Esophagus (tissue), 2 donors: ENCODE data around the gene LYRM2. TPM values are rescaled to one million over a fixed set of nuclear protein-coding genes. Genes with fewer than 3 reads are reported as not detected.

Experiments used
- H3K27ac ChIP-seq, 2 donors: one replicate each; pipeline ENCODE4 v1.5.1; 2013; ENCODE audit warnings: low read depth in 2 of 2, mild to moderate bottlenecking in 2 of 2, inconsistent platforms in 1 of 2, low read length in 1 of 2, moderate library complexity in 1 of 2
- H3K27me3 ChIP-seq, 2 donors: one replicate each; pipeline ENCODE4 v1.6.1; 2013; ENCODE audit warnings: low read length in 2 of 2, control low read depth in 1 of 2, mild to moderate bottlenecking in 1 of 2; ENCODE audit not compliant: insufficient read depth in 2 of 2, control insufficient read depth in 1 of 2
- H3K36me3 ChIP-seq, 2 donors: one replicate each; pipeline ENCODE4 v1.6.1; 2013; ENCODE audit warnings: low read length in 1 of 2; ENCODE audit not compliant: control insufficient read depth in 2 of 2, insufficient read depth in 2 of 2
- H3K4me1 ChIP-seq, 2 donors: one replicate each; pipeline ENCODE4 v1.6.1; 2013; ENCODE audit warnings: low read length in 1 of 2; ENCODE audit not compliant: control insufficient read depth in 2 of 2, insufficient read depth in 2 of 2
- H3K4me3 ChIP-seq, 2 donors: one replicate each; pipeline ENCODE4 v1.5.1; 2013; ENCODE audit warnings: low read length in 2 of 2, mild to moderate bottlenecking in 2 of 2, low read depth in 1 of 2, moderate library complexity in 1 of 2
- H3K9me3 ChIP-seq, 2 donors: one replicate each; pipeline ENCODE4 v1.6.1; 2013; ENCODE audit warnings: mild to moderate bottlenecking in 2 of 2, low read depth in 1 of 2, low read length in 1 of 2, moderate library complexity in 1 of 2; ENCODE audit not compliant: control insufficient read depth in 2 of 2, insufficient read depth in 1 of 2
- WGBS, 2 donors: extraction: QIAGEN DNeasy Blood & Tissue Kit; methylation state at CpG; one replicate each; pipeline ENCODE4 v1.1.7; 2013; 5-methylcytosine and 5-hydroxymethylcytosine counted together
- polyA plus RNA-seq, 2 donors: library from polyadenylated mRNA; stranded (reverse); fragments of 200-250 nt; gene quantifications; one replicate each; pipeline ENCODE4 v1.2.3, GENCODE V29; 2013
- donor health status: healthy with polysubstance abuse.
- donor health status: Bipolar disorder and iron deficiency.

The LYRM2 gene
- polyA plus RNA-seq, 2 donors: 8.7 to 16.2 TPM

DNA sequence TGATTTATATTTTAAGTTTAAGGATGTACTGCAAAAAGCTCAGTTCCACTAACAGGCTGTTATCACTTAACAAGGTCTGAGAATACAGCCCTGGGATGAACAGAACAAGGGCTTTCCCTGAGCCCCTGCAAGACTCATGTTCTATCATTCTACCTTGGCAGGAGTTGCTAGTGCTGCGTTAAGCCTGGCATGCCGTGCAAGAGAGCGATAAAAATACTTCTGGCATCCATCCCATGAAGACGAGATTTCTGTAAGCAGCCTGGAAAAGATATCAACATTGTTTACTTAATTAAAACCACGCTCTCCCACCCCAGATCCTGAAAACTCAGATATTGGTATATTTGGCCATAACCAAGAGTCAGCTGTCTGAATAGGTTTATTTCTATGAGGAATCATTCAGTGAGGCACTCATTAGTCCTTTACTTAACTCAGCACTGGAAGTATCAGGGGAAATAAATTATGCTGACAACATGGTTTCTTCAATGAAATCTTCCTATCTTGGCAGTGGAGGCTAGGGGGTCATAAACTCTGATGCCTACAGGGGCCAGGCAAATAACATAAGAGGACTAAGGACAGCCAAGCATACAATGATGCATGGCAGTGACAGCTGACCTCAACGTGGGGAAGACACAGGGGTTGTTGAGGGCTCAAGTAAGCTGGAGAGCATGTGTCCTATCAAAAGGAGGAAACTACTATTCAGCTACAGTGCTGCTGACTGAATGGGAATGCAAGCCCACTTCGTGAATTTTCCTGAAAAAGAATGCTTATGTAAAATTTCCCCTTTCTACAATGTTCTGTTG, 37.6 kb upstream of the LYRM2 start:
- WGBS, 2 donors: 55 to 65% methylated on average over 7 of the region's 7 CpGs
- no peaks in the 10 kb centered on the region for H3K4me1 ChIP-seq
- H3K27me3 ChIP-seq: no peaks in the 10 kb centered on the region
- no peaks in the 10 kb centered on the region for H3K9me3 ChIP-seq
- H3K27ac ChIP-seq: no peak overlapping the region
- no peak overlapping the region for H3K4me3 ChIP-seq
- H3K36me3 ChIP-seq: peaks cover 38 to 41% of the 10 kb centered on the region in 2 donors

DNA sequence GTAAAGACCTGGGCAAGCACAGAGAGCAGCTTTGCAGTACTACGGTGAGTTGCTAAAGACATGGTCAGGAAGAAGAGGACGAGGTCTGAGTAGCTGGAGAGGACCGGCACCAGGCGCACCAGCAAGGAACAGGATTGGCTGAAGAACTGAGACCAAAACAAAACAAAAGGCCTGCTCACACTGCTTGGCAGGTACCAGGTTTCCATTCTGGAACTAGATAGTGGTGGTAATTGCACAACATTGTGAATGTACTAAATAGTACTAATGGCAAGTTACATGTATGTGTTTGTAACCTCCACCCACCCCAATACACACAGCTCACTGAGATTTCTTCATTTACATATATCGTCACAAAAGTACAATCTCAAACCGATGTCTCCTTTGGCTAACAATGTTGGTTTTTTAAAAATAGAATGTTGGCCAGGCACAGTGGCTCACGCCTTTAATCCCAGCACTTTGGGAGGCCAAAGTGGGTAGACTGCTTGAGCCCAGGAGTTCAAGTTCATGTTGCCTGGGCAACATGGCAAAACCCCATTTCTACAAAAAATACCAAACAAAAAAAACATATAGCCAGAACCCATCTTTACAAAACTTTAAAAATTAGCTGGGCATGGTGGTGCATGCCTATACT, 32.5 kb upstream of the LYRM2 start:
- H3K4me3 ChIP-seq: no peak overlapping the region
- peaks cover 26 to 28% of the 10 kb centered on the region in 2 donors for H3K36me3 ChIP-seq
- 95 to 96% methylated on average over 7 of the region's 7 CpGs for WGBS, 2 donors
- no peaks in the 10 kb centered on the region for H3K4me1 ChIP-seq
- no peaks in the 10 kb centered on the region for H3K27me3 ChIP-seq
- no peak overlapping the region for H3K27ac ChIP-seq
- no peaks in the 10 kb centered on the region for H3K9me3 ChIP-seq

DNA sequence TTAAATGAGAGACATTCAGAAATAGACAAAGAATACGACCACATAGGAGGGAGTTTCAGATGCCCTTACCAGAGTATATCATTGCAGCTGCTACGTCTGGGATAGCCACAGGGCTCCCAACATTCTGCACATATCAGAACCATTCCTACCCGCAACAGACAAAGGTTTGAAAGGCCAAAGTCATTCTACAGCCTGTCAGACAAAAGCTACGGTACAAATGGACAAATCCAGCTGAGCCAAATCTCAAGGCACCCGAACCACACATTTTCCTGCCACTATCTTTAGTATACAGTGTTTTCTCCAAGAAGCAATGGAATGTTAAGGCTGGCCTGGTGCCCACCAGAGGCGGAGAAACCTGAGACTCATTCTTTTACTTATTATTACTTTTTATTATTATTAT, 30.5 kb upstream of the LYRM2 start:
- H3K27ac ChIP-seq: no peak overlapping the region
- no peaks in the 10 kb centered on the region for H3K4me1 ChIP-seq
- H3K9me3 ChIP-seq: no peaks in the 10 kb centered on the region
- peaks cover 14 to 17% of the 10 kb centered on the region in 2 donors for H3K36me3 ChIP-seq
- H3K4me3 ChIP-seq: no peak overlapping the region
- H3K27me3 ChIP-seq: no peaks in the 10 kb centered on the region
- WGBS, 2 donors: 66 to 68% methylated on average over 6 of the region's 6 CpGs

DNA sequence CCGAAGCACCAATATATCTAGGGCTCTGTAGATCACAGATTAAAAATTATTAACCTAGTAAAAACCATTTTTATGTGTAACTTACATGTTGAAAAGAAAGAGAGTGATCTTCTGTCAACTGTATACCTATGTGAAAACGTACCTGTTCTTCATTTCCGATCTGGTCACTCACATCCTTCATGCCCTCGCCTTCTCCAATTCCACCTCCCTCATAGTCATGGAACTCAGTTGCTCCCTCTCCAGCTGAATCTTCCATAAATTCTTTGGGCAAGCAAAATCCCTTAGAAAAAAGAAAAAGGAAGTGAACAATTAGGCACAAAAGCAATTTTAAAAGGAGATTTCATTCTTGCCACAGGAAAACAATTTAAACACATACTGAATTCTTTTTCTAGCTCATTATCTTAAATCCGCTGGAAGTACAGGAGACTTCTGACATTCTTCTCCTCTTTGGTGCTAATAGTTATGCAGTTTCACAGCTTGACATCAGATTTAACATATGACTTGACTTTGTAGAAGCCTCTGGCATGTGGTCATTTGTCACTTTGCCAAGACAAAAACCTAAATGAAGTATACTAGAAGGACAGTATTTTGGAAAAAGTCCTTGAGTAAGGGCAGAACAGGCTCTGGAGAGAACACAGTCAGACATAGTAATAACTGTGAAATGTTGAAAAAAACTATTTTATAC, 29.5 kb upstream of the LYRM2 start:
- Histone ChIP-seq H3K9me3 (no peaks in the 10 kb centered on the region), H3K4me3 (no peak overlapping the region), H3K27ac (no peak overlapping the region), H3K4me1 (no peaks in the 10 kb centered on the region), H3K27me3 (no peaks in the 10 kb centered on the region), H3K36me3 (peaks cover 13 to 14% of the 10 kb centered on the region in 2 donors)
- 89 to 93% methylated on average over 5 of the region's 5 CpGs for WGBS, 2 donors

DNA sequence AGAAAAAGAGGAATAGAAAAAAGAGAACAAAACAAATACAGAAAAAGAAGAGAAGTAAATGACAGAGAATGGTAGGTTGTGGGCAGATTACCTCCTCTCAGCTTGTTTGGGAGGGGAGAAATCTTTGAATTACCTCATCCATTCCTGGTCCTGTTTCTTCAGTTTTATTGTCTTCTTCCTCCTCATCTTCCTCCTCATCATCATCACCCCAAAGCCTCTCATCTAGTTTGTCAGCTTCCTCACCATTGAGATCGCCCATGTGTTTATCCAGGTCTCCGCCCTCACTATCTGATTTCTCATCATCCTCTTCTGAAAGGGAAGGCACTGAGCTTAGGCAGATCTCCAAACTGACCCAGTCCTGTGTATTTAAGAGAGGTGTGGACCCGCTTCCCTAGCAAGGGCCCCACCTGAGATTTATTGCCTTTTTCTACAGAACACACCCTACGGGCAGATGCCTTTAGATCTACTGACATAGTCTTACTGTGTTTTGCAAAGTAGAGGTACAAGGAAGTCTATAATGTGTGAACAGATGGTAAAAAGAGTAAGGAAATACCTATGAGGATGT, 24.2 kb upstream of the LYRM2 start:
- Histone ChIP-seq H3K27ac (no peak overlapping the region), H3K9me3 (no peaks in the 10 kb centered on the region), H3K4me1 (no peaks in the 10 kb centered on the region), H3K27me3 (no peaks in the 10 kb centered on the region), H3K4me3 (no peak overlapping the region), H3K36me3 (peaks cover 19 to 23% of the 10 kb centered on the region in 2 donors)
- WGBS, 2 donors: 95 to 96% methylated on average over 4 of the region's 4 CpGs

DNA sequence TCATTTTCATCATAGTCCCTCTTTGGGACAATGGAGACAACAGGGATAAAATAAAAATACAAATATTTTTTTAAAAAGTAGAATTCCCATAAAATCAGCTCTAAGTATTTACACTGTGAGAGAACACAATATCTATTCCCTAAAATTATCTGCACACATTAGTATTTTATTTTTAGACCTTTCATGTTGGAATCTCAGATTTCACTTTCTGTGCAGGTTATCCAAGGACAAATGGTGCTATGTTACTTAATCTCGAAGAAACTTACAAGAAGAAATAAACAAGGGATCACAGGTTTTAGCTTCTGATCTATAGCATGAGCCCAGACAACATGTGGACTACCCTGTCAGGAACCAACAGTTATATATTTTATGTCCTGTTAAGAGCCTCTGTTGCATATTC, 23.0 kb upstream of the LYRM2 start:
- H3K27ac ChIP-seq: no peak overlapping the region
- H3K36me3 ChIP-seq: peaks cover 18 to 23% of the 10 kb centered on the region in 2 donors
- no peaks in the 10 kb centered on the region for H3K27me3 ChIP-seq
- no peak overlapping the region for H3K4me3 ChIP-seq
- WGBS, 2 donors: 76 to 89% methylated on average over 1 of the region's 1 CpG
- no peaks in the 10 kb centered on the region for H3K9me3 ChIP-seq
- no peaks in the 10 kb centered on the region for H3K4me1 ChIP-seq

DNA sequence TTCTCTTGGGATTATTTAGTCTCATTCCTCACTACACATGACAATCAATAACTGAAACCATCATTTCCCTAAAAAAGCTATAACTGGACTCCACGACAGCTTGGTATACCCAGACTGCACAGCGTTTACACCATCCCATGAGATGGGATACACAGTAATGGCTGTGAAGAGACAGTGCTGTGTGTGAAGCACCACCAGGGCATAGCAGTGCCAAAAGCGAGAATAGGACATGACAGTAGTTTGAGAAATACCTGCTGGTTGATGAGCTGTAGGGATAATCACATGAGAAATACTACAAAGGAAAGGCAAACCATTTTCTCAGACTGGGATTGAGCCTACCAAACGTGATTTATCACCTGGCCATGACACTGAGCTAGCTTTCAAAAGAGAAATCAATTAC, 22.4 kb upstream of the LYRM2 start:
- H3K27me3 ChIP-seq: no peaks in the 10 kb centered on the region
- H3K36me3 ChIP-seq: peaks cover 21 to 23% of the 10 kb centered on the region in 2 donors
- no peak overlapping the region for H3K27ac ChIP-seq
- 91 to 94% methylated on average over 4 of the region's 4 CpGs for WGBS, 2 donors
- no peak overlapping the region for H3K4me3 ChIP-seq
- no peaks in the 10 kb centered on the region for H3K4me1 ChIP-seq
- H3K9me3 ChIP-seq: no peaks in the 10 kb centered on the region

DNA sequence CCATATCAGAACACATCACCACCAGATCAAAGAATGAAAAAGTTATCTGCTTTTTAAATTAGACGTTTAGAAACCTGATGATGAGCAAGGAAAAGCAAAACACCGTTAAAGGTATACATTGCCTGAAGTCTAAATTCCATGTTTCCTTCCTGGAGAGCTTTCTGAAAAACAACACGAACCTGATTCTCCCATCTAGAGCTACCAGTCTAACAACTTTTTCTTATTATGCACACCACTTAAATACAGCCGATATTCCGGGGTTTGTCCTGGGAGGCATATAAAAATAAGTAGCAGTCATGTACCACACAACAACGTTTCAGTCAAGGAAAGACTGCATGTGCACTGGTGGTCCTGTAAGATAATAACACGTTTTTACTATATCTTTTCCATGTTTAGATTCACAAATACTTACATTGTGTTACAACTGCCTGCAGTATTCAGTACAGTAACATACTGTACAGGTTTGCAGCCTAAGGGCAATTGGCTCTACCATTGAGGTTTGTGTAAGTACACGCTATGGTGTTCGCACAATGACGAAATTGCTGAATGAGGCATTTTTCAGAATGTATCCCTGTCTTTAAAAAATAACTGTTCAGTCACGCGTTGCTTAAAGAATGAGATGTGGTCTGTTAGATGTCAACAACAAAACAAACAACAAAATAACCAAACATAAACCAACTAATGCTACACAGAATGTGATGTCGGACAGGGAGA, 19.1 kb upstream of the LYRM2 start:
- Histone ChIP-seq H3K9me3 (no peaks in the 10 kb centered on the region), H3K27me3 (no peaks in the 10 kb centered on the region), H3K27ac (no peak overlapping the region), H3K4me1 (no peaks in the 10 kb centered on the region), H3K4me3 (no peak overlapping the region), H3K36me3 (peaks cover 23% of the 10 kb centered on the region in 2 donors)
- 64 to 71% methylated on average over 13 of the region's 13 CpGs for WGBS, 2 donors

DNA sequence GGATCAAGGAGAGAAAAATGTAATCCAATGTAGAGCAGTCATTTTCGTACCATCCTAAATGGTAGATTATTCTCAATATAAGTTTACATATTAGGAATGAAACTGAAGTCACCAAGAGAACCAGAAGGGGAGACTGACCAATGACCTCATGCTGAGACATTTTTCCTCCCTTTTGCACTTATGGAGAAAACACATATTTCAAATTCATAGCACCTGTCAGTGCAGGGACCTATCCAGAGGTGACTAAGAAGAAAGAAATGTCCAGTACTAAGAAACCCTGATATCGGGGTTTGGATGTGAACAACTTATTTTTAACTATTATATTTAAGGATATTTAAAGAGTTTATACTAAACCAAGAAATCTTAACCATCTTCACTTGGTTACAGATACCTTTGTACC, 16.6 kb upstream of the LYRM2 start:
- no peak overlapping the region for H3K27ac ChIP-seq
- H3K27me3 ChIP-seq: no peaks in the 10 kb centered on the region
- no peaks in the 10 kb centered on the region for H3K4me1 ChIP-seq
- H3K36me3 ChIP-seq: peaks cover 18 to 19% of the 10 kb centered on the region in 2 donors
- no peak overlapping the region for H3K4me3 ChIP-seq
- 93 to 95% methylated on average over 2 of the region's 2 CpGs for WGBS, 2 donors
- H3K9me3 ChIP-seq: no peaks in the 10 kb centered on the region
